Activated CD8-positive, alpha-beta memory T cell treated with anti-CD3 and anti-CD28 coated beads, Interleukin-2, amount 50 U/mL, for 4 hours (primary cell): ENCODE measurements around the gene COX8A.

Experiments used
- DNase-seq: peaks from one replicate; pipeline ENCODE4 v3.0.0-alpha.2; 2020

The COX8A gene

GRCh38 chr11:64022125-64022784 lies 47.8 kb downstream of the COX8A start:
- no peak for DNase-seq

DNA sequence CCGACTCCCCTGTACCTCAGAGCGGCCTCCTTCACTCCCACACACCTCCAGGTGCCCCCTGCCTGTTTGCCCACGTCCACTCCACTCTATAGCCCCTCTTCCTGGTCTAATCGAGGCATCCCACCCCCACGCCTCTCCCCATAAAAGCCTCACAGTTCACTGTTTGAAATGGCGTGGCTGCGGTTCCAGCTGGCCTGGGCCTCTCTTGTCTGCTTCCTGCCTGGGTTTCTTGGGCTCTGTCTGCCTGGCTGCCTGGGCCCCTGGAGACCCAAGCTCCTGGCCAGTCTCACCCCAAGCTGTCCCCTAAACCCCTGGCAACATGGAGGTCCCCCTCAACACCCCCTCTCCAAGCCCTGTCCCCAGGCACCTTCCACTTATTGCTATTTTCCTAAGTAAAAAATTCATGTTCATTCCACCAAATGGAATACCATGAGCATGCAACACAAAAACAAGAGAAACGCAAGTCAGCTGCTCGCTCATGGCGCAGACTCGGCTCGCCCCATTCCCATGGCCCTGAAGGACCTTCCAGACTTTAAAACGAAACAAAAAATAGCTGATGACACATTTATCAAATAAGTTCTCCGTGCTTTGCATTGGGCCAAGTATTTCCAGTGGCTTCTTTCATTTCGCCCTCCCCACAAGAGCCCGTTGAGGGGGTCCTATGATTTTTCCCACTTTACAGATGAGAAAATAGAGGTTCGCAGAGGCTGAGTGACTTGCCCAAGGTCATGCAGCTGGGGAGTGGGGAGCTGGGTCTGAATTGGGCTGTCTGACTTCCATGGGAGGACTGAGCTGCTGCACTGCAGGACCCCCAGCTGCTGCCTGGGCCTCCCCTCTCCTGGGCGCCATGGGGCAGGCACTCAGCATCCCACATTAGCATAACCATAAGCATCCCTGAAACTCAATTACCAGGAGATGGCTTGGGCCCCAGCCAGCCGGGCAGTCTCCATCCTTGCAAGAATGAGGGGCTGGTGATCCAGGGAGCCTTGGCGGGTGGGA lies 49.6 kb downstream of the COX8A start:
- no peak for DNase-seq

DNA sequence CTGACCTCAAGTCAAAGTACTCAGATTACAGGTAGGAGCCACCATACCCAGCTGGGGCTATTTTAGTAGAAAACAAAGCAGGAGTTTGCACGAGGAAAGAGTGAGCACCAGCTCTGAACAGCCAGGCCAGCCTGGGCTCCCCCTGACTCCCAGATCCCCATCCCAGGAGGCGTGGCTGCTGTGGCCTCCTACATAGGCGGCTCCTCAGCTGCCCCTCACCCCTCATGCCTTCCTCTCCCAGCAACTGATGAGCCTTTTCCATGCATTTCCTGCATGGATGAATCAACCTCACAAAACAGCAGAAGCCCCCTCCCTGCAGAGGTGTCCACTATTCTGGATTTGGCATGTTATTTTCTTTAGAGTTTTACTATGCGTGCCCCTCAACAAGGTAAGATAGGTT lies 50.8 kb downstream of the COX8A start:
- no peak for DNase-seq
